ENCODE data around the gene NQO1.
"Not testable (repeated sequence)": the region's sequence is repeated elsewhere in the genome, so short reads cannot be mapped to it uniquely, and the experiment has no call there.

Gene NQO1

GRCh38 chr16:69741951-69742904, 15.9 kb upstream of the NQO1 start:
- DNase-seq (ENCODE audit: low read depth in 2 of 2) = no peak

GRCh38 chr16:69741519-69741918, 15.2 kb upstream of the NQO1 start:
- DNase-seq (ENCODE audit: low read depth in 2 of 2) = no peak

GRCh38 chr16:69732101-69732500, 5.7 kb upstream of the NQO1 start:
- DNase-seq (ENCODE audit: low read depth in 2 of 2) = no peak

GRCh38 chr16:69731280-69731679, 4.9 kb upstream of the NQO1 start:
- not testable (repeated sequence) for DNase-seq (ENCODE audit: low read depth in 2 of 2)

- DNase-seq (ENCODE audit: low read depth in 2 of 2) = not testable (repeated sequence)
Observed at GRCh38 chr16:69729030-69729429, 2.7 kb upstream of the NQO1 start.

- DNase-seq (ENCODE audit: low read depth in 2 of 2) = no peak
Observed at GRCh38 chr16:69727916-69728270, 1.5 kb upstream of the NQO1 start.

GRCh38 chr16:69725480-69726312, 664 bp downstream of the NQO1 start:
- DNase-seq (ENCODE audit: low read depth in 2 of 2) = no peak

GRCh38 chr16:69724981-69725479, 1.3 kb downstream of the NQO1 start:
- DNase-seq (ENCODE audit: low read depth in 2 of 2) = no peak

- DNase-seq (ENCODE audit: low read depth in 2 of 2) = no peak
Observed at GRCh38 chr16:69724414-69724873, 1.9 kb downstream of the NQO1 start.

GRCh38 chr16:69721441-69721957, 4.9 kb downstream of the NQO1 start:
- DNase-seq (ENCODE audit: low read depth in 2 of 2) = no peak

- no peak for DNase-seq (ENCODE audit: low read depth in 2 of 2)
Observed at GRCh38 chr16:69720822-69721430, 5.4 kb downstream of the NQO1 start.

- no peak for DNase-seq (ENCODE audit: low read depth in 2 of 2)
Observed at GRCh38 chr16:69718111-69718764, 8.1 kb downstream of the NQO1 start.

GRCh38 chr16:69717066-69717465, 9.3 kb downstream of the NQO1 start:
- no peak for DNase-seq (ENCODE audit: low read depth in 2 of 2)

- DNase-seq (ENCODE audit: low read depth in 2 of 2) = no peak
Observed at GRCh38 chr16:69712914-69713581, 13.3 kb downstream of the NQO1 start.

GRCh38 chr16:69712277-69712676, 14.1 kb downstream of the NQO1 start:
- no peak for DNase-seq (ENCODE audit: low read depth in 2 of 2)

GRCh38 chr16:69711115-69711740, 15.1 kb downstream of the NQO1 start:
- no peak for DNase-seq (ENCODE audit: low read depth in 2 of 2)

- no peak for DNase-seq (ENCODE audit: low read depth in 2 of 2)
Observed at GRCh38 chr16:69709456-69710084, 16.8 kb downstream of the NQO1 start.

GRCh38 chr16:69707920-69708683, 18.3 kb downstream of the NQO1 start:
- DNase-seq (ENCODE audit: low read depth in 2 of 2) = no peak

- no peak for DNase-seq (ENCODE audit: low read depth in 2 of 2)
Observed at GRCh38 chr16:69706975-69707340, 19.4 kb downstream of the NQO1 start.
